Caco-2 (cell line): ENCODE results near the gene GNG14. TPM values are rescaled to one million over a fixed set of nuclear protein-coding genes. Genes with fewer than 3 reads are reported as not detected.

Experiments used
- BruUV-seq: library from RNA; stranded (reverse); fragments of 400-500 nt; replicated peaks from 2 replicates; lab custom pipeline; 2021; lab: Mats Ljungman, UMichigan
- CTCF ChIA-PET: fragments of 300-600 bp; sonication (Branson Sonifier 250); formaldehyde crosslinking; loops from one replicate; lab custom pipeline; 2022; ENCODE audit warnings: antibody characterized with exemption; lab: Charles Lee
- POLR2A ChIA-PET: fragments of 300-600 bp; sonication (Branson Sonifier 250); formaldehyde crosslinking; loops from one replicate; lab custom pipeline; 2022; ENCODE audit warnings: antibody characterized with exemption; lab: Charles Lee
- DNase-seq, 2 experiments: peaks; one replicate each; pipeline versions ENCODE4 v3.0.0 to v3.0.0-alpha.2; 2020 to 2022
- H3K27me3 ChIP-seq: replicated peaks from 2 replicates; pipeline ENCODE4 v1.6.0; 2011; ENCODE audit warnings: low read length; ENCODE audit not compliant: control insufficient read depth, insufficient read depth
- H3K36me3 ChIP-seq: 2 replicates; pipeline ENCODE4 v1.5.1; 2011; ENCODE audit warnings: low read length; ENCODE audit not compliant: control insufficient read depth, insufficient read depth
- H3K4me1 ChIP-seq: fragments of 250-450 bp; sonication (Bioruptor Pico); 2 replicates; pipeline ENCODE4 v1.5.1; 2020; ENCODE audit warnings: mild to moderate bottlenecking
- H3K4me3 ChIP-seq: 2 replicates; pipeline ENCODE4 v1.5.1; 2011; ENCODE audit warnings: low read depth, mild to moderate bottlenecking, control low read depth, low read length
- H3K9me3 ChIP-seq: fragments of 250-450 bp; sonication (Bioruptor Pico); 2 replicates; pipeline ENCODE4 v1.5.1; 2020; ENCODE audit warnings: mild to moderate bottlenecking, moderate library complexity
- H3K27ac Mint-ChIP-seq: one replicate; pipeline ENCODE4 v1.8.0; 2022; ENCODE audit warnings: mixed read lengths; ENCODE audit not compliant: unreplicated experiment
- H3K27me3 Mint-ChIP-seq: one replicate; pipeline ENCODE4 v1.8.0; 2022; ENCODE audit warnings: mixed read lengths; ENCODE audit not compliant: insufficient read depth, unreplicated experiment
- H3K36me3 Mint-ChIP-seq: one replicate; pipeline ENCODE4 v1.8.0; 2022; ENCODE audit warnings: mild to moderate bottlenecking, mixed read lengths; ENCODE audit not compliant: insufficient read depth, unreplicated experiment
- H3K4me1 Mint-ChIP-seq: one replicate; pipeline ENCODE4 v1.8.0; 2022; ENCODE audit warnings: low read depth, mixed read lengths; ENCODE audit not compliant: unreplicated experiment
- H3K4me3 Mint-ChIP-seq: one replicate; pipeline ENCODE4 v1.8.0; 2022; ENCODE audit warnings: mild to moderate bottlenecking, moderate library complexity, mixed read lengths; ENCODE audit not compliant: unreplicated experiment
- H3K9me3 Mint-ChIP-seq: one replicate; pipeline ENCODE4 v1.8.0; 2022; ENCODE audit warnings: mixed read lengths; ENCODE audit not compliant: unreplicated experiment
- intact Hi-C: fragments of 100-400 bp; cut with micrococcal nuclease; formaldehyde crosslinking; loops from one replicate; pipeline ENCODE4 v1.10.0; 2022; ENCODE audit not compliant: unreplicated experiment
- total RNA-seq: library from RNA; stranded (reverse); gene quantifications from 2 replicates; pipeline ENCODE4 v1.2.3, GENCODE V29; 2022
- TF ChIP-seq, protein P1 (sequence below), 2 experiments: fragments of 200-600 bp in 1 of 2; IDR thresholded peaks; 1 replicate in 1 of 2; 2 replicates in 1 of 2; pipeline versions ENCODE4 v1.5.1 to v1.8.0; 2011 to 2022; ENCODE audit warnings: antibody characterized with exemption in 1 of 2, control low read depth in 1 of 2, inconsistent platforms in 1 of 2, low read depth in 1 of 2, low read length in 1 of 2, mild to moderate bottlenecking in 1 of 2, moderate library complexity in 1 of 2; ENCODE audit not compliant: insufficient read depth in 1 of 2, severe bottlenecking in 1 of 2, unreplicated experiment in 1 of 2

Gene GNG14
- total RNA-seq, 1 experiment from 2014 or later = not detected

DNA sequence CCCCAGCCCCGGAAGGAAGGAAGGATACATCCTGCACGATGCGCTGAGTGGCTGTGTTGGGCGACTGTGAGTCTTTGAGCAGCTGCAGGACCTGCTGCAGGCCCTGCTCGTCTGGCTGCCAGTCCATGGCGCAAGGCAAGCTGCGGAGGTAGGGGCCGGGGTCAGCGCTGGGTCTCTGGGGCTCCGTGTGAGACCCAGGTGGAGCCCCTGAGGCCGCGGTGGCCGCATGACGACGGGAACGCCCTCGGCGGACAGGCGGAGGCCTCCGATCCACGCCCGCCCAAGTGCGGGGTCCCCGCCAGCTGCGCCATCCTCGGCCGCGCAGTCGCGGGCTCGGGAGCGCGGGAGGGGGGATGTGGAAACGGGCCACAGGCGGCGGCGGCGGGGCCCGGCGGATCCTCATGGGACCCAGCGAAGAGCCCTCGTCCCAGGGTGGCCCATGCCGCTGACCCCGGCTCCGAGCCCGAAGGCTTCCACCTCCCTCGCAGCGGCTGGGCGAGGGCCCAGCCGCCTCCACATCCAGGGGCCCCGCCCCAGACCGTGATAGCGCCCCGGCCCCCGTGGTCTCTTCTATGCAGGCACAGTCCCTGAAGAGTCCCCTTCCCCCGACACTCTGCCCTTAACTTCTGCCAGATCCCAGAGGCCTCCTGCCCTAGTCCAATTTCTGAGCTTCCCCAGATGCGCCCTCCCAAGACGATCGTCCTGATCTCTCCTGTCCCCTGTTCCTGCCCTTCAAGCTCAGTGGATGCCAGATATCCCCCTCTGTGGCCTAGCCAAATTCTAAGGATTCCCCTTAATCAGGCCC is 33.3 kb downstream of the GNG14 start:
- no TSS peak for BruUV-seq
- DNase-seq = no peak
- H3K27ac Mint-ChIP-seq = peak overlapping the region; percentile 77
- peaks cover 14% of the 10 kb centered on the region for H3K4me1 Mint-ChIP-seq
- TF ChIP-seq, protein P1, sequence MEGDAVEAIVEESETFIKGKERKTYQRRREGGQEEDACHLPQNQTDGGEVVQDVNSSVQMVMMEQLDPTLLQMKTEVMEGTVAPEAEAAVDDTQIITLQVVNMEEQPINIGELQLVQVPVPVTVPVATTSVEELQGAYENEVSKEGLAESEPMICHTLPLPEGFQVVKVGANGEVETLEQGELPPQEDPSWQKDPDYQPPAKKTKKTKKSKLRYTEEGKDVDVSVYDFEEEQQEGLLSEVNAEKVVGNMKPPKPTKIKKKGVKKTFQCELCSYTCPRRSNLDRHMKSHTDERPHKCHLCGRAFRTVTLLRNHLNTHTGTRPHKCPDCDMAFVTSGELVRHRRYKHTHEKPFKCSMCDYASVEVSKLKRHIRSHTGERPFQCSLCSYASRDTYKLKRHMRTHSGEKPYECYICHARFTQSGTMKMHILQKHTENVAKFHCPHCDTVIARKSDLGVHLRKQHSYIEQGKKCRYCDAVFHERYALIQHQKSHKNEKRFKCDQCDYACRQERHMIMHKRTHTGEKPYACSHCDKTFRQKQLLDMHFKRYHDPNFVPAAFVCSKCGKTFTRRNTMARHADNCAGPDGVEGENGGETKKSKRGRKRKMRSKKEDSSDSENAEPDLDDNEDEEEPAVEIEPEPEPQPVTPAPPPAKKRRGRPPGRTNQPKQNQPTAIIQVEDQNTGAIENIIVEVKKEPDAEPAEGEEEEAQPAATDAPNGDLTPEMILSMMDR (IDR thresholded peaks at IDR 0.05; ENCODE audit: insufficient read depth in 1 of 2, low read depth in 1 of 2, low read length in 1 of 2, severe bottlenecking in 1 of 2, unreplicated experiment in 1 of 2) = no peak
- no peaks in the 10 kb centered on the region for H3K9me3 ChIP-seq
- peaks cover 66% of the 10 kb centered on the region for H3K36me3 Mint-ChIP-seq
- H3K36me3 ChIP-seq = peaks cover 4% of the 10 kb centered on the region
- ChIA-PET CTCF (interaction anchor here (0.6 kb wide), 1 partner anchor 70 kb away, joined by 5 read pairs; the partner anchor contains the start of gene JUNB), POLR2A (interaction anchor here (0.6 to 1.0 kb wide), 4 partner anchors 13 to 76 kb away, joined by 3 to 11 read pairs (median 4); partner anchors contain the start of gene GET3)
- no peaks in the 10 kb centered on the region for H3K27me3 Mint-ChIP-seq
- intact Hi-C loops = loop anchor here (5.0 kb wide), 1 partner anchor 56 kb away; the partner anchor contains the start of gene HOOK2
- H3K27me3 ChIP-seq = no peaks in the 10 kb centered on the region
- H3K9me3 Mint-ChIP-seq = no peaks in the 10 kb centered on the region
- peak overlapping the region; percentile 91 for H3K4me3 Mint-ChIP-seq
- peak overlapping the region; percentile 92 for H3K4me3 ChIP-seq
- 0 out of 2 replicates have a peak, but pooled peaks cover 8% of the 10 kb centered on the region for H3K4me1 ChIP-seq

DNA sequence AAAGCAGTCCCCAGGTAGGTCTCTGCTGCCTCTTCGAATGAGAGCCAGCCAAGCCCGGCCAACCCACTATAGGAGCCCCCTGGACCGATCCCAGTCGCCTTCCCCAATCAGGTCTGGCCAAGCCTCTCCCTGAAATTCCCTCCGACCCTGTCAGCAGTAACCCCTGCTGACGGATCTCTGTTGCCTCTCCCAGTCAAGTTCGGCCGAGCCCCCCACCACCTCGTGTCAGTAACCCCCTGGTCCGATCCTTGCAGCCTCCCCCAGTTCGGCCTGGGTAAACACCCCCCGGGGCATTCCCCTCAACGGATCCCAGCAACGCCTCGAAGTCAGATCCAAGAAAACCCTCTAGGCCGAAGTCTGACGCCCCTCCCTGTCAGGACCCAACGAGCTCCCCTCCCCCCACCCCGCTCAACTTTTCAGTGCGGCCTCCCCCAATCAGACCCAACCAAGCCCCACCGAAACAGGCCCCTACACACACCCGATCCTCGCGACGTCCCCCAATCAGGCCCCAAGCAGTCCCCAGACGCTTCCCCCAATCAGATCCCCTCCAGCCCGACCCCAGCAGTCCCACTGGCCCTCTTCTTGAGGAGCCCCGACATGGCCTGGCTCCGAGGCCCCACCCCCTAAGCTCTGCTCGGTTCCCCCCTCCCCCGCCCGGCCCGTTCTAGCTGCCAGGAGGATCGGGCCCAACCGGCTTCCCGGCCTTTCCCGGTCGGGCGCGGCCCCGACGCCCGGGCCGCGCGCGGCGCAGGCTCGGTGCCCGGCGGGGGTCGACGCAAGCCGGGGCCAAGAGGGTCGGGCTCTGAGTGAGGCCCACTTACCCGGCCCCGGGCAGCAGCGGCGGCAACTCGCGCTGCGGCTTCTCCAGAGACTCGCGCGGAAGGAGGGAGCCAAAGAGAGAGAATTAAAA is 34.1 kb downstream of the GNG14 start:
- peaks cover 14% of the 10 kb centered on the region for H3K4me1 Mint-ChIP-seq
- intact Hi-C loops = loop anchor here (5.0 kb wide), 1 partner anchor 55 kb away; the partner anchor contains the start of gene HOOK2

More for the DNA sequence above, 34.1 kb downstream of the GNG14 start:
- Histone ChIP-seq H3K36me3 (peaks cover 2% of the 10 kb centered on the region; the same call in 1 of the 2 replicates), H3K27me3 (no peaks in the 10 kb centered on the region), H3K4me3 (peak overlapping the region; percentile 92), H3K9me3 (no peaks in the 10 kb centered on the region), H3K4me1 (0 out of 2 replicates have a peak, but pooled peaks cover 8% of the 10 kb centered on the region)
- H3K27me3 Mint-ChIP-seq = no peaks in the 10 kb centered on the region
- ChIA-PET POLR2A (interaction anchor here (0.6 to 1.5 kb wide), 4 partner anchors 12 to 75 kb away, joined by 3 to 11 read pairs (median 5); partner anchors contain the start of genes GET3 and JUNB), CTCF (interaction anchor here (0.6 to 1.7 kb wide), 6 partner anchors 12 to 219 kb away, joined by 3 to 11 read pairs (median 5); partner anchors contain the start of genes JUNB and TRIR)
- peak overlapping the region; percentile 77 for H3K27ac Mint-ChIP-seq
- peaks cover 65% of the 10 kb centered on the region for H3K36me3 Mint-ChIP-seq
- no TSS peak for BruUV-seq
- no peaks in the 10 kb centered on the region for H3K9me3 Mint-ChIP-seq
- peak overlapping the region; percentile 91 for H3K4me3 Mint-ChIP-seq
- TF ChIP-seq, protein P1 (IDR thresholded peaks at IDR 0.05; ENCODE audit: insufficient read depth in 1 of 2, low read depth in 1 of 2, low read length in 1 of 2, severe bottlenecking in 1 of 2, unreplicated experiment in 1 of 2) = no peak
- peak; percentile 59 to 62 for DNase-seq
